Erythroblast (primary cell): Measurements from ENCODE around the gene MAMDC2.

ENCODE experiments used
- GATA1 ChIP-seq: IDR thresholded peaks from 2 replicates; pipeline ENCODE4 v1.6.1; 2011; ENCODE audit warnings: low read depth, mild to moderate bottlenecking, control low read depth, low read length, moderate library complexity
- POLR2A ChIP-seq: IDR thresholded peaks from 2 replicates; pipeline ENCODE4 v1.6.1; 2011; ENCODE audit warnings: mild to moderate bottlenecking, low read length

DNA sequence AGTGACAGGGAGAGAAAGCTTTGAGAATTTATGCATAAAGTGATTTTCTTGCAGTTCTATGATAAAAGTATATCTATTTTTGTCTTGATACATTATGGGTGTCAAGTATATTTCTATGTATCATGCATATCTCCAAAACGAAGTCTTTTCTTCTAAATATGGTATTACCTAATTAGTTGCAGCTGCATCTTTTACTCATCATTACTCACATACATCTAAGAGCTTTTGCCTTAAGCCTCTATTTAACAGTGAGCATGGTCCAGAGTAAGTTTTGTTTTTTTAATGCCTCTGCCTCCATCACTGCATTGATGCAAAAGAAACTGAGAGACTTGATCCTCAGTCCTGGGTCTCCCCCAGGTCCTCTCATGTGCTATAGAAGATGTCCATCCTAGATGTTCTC lies 175.1 kb downstream of the MAMDC2 start:
- TF ChIP-seq POLR2A (no peak), GATA1 (no peak)
